ENCODE data around the gene NANOS3.

DNA sequence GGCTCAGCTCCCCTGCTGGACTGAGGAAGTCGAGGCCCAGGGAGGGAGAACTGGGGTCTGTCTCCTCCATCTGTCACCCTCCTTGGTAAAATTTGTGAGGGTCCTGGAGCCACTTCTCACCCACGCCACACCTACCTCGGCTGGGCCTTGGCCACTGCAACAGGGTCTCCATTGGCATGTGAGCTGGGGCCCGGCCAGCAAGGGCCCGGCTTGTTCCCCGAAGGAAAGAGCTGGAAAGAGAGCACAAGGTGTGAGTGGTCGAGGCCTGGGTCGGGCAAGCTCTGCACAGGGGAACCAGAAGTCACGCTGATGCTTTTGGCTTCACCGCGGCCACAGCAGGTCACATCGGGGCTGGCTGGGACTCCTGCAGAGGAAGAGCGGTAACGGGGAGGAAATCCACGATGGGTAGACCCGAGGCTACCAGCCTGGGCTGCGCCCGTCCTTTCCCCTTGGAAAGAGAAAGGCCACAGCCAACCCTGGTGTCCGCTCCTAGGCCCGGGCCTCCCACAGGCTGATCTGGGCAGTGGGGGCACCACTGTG is 9.0 kb downstream of the NANOS3 start:
- no peak for TF ChIP-seq SUZ12 (IDR thresholded peaks at IDR 0.05)
- no peak for TF ChIP-seq SP1 (IDR thresholded peaks at IDR 0.05)
- TF ChIP-seq FOXK2 (IDR thresholded peaks at IDR 0.05): no peak
- no peak for TF ChIP-seq FOXM1 (IDR thresholded peaks at IDR 0.05; ENCODE audit: borderline replicate concordance)
- TF ChIP-seq BHLHE40 (IDR thresholded peaks at IDR 0.05; ENCODE audit: borderline replicate concordance): no peak
- TF ChIP-seq ZNF384 (IDR thresholded peaks at IDR 0.05): no peak
- TF ChIP-seq, protein P1, sequence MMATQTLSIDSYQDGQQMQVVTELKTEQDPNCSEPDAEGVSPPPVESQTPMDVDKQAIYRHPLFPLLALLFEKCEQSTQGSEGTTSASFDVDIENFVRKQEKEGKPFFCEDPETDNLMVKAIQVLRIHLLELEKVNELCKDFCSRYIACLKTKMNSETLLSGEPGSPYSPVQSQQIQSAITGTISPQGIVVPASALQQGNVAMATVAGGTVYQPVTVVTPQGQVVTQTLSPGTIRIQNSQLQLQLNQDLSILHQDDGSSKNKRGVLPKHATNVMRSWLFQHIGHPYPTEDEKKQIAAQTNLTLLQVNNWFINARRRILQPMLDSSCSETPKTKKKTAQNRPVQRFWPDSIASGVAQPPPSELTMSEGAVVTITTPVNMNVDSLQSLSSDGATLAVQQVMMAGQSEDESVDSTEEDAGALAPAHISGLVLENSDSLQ (IDR thresholded peaks at IDR 0.05): no peak
- TF ChIP-seq TARDBP (IDR thresholded peaks at IDR 0.05): no peak
- TF ChIP-seq LEF1 (IDR thresholded peaks at IDR 0.05; ENCODE audit: borderline replicate concordance): no peak
- TF ChIP-seq L3MBTL2 (conservative IDR thresholded peaks at IDR 0.05): no peak
- TF ChIP-seq FOXA1 (IDR thresholded peaks at IDR 0.05): no peak
- TF ChIP-seq CTBP1 (IDR thresholded peaks at IDR 0.05; ENCODE audit: borderline replicate concordance): no peak
- TF ChIP-seq HDGF (IDR thresholded peaks at IDR 0.05; ENCODE audit: borderline replicate concordance): no peak

All from HEK293T (cell line).